PC-9 (cell line): ENCODE data around the gene VGLL3. TPM values are rescaled to one million over a fixed set of nuclear protein-coding genes. Genes with fewer than 3 reads are reported as not detected.

ENCODE experiments used
- BruUV-seq: library from RNA; stranded (reverse); fragments of 400-500 nt; replicated peaks from 2 replicates; lab custom pipeline; 2021; lab: Mats Ljungman, UMichigan
- CTCF ChIA-PET: fragments of 300-600 bp; sonication (Branson Sonifier 250); formaldehyde crosslinking; loops from one replicate; lab custom pipeline; 2022; ENCODE audit warnings: antibody characterized with exemption; lab: Charles Lee
- POLR2A ChIA-PET: fragments of 300-600 bp; sonication (Branson Sonifier 250); formaldehyde crosslinking; loops from one replicate; lab custom pipeline; 2022; ENCODE audit warnings: antibody characterized with exemption; ENCODE audit not compliant: unreplicated experiment; lab: Charles Lee
- DNase-seq, 2 experiments: peaks; one replicate each; pipeline versions ENCODE4 v3.0.0 to v3.0.0-alpha.2; 2015 to 2022; ENCODE audit warnings: mixed read lengths in 1 of 2
- H2AFZ ChIP-seq: fragments of 200-600 bp; sonication (generic); 2 replicates; pipeline ENCODE4 v1.8.1; 2017; ENCODE audit warnings: antibody characterized with exemption
- H3F3A ChIP-seq: fragments of 200-600 bp; sonication (generic); 2 replicates; pipeline ENCODE4 v1.8.1; 2017; ENCODE audit warnings: antibody characterized with exemption, mild to moderate bottlenecking, low read depth; ENCODE audit not compliant: insufficient read depth
- H3K27ac ChIP-seq: fragments of 200-600 bp; sonication (generic); 2 replicates; pipeline ENCODE4 v1.6.1; 2016; ENCODE audit warnings: mixed run types
- H3K27me3 ChIP-seq: fragments of 200-600 bp; sonication (generic); 2 replicates; pipeline ENCODE4 v1.6.1; 2016; ENCODE audit warnings: low read depth, mixed run types; ENCODE audit not compliant: insufficient read depth
- H3K36me3 ChIP-seq: fragments of 200-600 bp; sonication (generic); 2 replicates; pipeline ENCODE4 v1.6.1; 2016; ENCODE audit warnings: low read depth, mixed run types
- H3K4me1 ChIP-seq: fragments of 200-600 bp; sonication (generic); replicated peaks from 2 replicates; pipeline ENCODE4 v1.6.1; 2016; ENCODE audit warnings: mixed run types; ENCODE audit not compliant: insufficient read depth
- H3K4me2 ChIP-seq: fragments of 200-600 bp; sonication (generic); 2 replicates; pipeline ENCODE4 v1.6.1; 2017; ENCODE audit warnings: mixed run types
- H3K4me3 ChIP-seq: fragments of 200-600 bp; sonication (generic); 2 replicates; pipeline ENCODE4 v1.6.1; 2016; ENCODE audit warnings: mixed run types
- H3K79me2 ChIP-seq: fragments of 200-600 bp; sonication (generic); 2 replicates; pipeline ENCODE4 v1.6.1; 2017; ENCODE audit warnings: low read depth, mixed run types
- H3K9me2 ChIP-seq: fragments of 200-600 bp; sonication (generic); 2 replicates; pipeline ENCODE4 v1.8.1; 2017; ENCODE audit warnings: mild to moderate bottlenecking; ENCODE audit not compliant: insufficient read depth
- H3K9me3 ChIP-seq: fragments of 200-600 bp; sonication (generic); 2 replicates; pipeline ENCODE4 v1.8.1; 2016; ENCODE audit warnings: low read depth; ENCODE audit not compliant: insufficient read depth
- H4K20me1 ChIP-seq: fragments of 200-600 bp; sonication (generic); 2 replicates; pipeline ENCODE4 v1.8.1; 2017; ENCODE audit not compliant: insufficient read depth
- CTCF ChIP-seq: fragments of 200-600 bp; sonication (generic); conservative IDR thresholded peaks from 2 replicates; pipeline ENCODE4 v1.6.1; 2017; ENCODE audit warnings: mixed run types, antibody characterized with exemption, mild to moderate bottlenecking, moderate library complexity
- EZH2 ChIP-seq: fragments of 200-600 bp; sonication (generic); IDR thresholded peaks from 2 replicates; pipeline ENCODE4 v1.8.0; 2017; ENCODE audit warnings: antibody characterized with exemption, low read depth
- intact Hi-C: fragments of 100-400 bp; cut with micrococcal nuclease; formaldehyde crosslinking; loops from one replicate; pipeline ENCODE4 v1.10.0; 2022; ENCODE audit not compliant: unreplicated experiment
- total RNA-seq: library from RNA; stranded (reverse); gene quantifications from 2 replicates; pipeline ENCODE4 v1.2.3, GENCODE V29; 2021

VGLL3 gene
- total RNA-seq, 1 experiment from 2014 or later, result 26.8 TPM

DNA sequence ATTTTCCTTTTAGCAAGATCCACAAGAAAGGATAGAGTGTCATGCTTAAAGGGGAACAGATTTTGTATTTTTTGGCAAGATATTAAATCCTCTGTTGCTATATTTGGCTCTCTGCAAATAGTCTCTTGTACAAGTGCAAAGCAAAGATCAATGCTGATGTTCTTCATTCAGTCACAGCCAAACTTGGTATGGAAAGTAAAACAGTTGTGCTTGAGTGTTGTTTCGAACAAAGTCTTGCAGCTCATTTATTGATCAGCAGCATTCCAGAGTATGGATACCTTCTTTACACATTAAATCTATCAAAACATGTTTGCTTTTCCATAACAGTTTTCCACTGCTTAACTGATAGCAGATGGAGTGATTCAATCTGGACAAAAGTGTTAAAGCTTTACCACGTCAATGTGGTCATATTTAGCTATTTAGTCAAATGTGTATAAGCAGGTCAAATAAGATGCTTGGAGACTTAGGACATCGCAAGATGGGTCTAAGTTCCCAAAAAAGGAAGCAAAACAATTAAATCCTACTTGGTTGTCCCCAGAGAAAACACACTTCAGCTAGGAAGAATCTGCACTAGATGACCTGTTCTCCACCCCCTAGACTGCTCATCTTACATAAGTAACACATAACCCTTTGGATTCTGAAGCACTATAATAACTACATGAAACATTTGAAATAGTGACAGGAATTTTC is 52.4 kb downstream of the VGLL3 start:
- H4K20me1 ChIP-seq, result no peaks in the 10 kb centered on the region
- H3K9me2 ChIP-seq, result no peaks in the 10 kb centered on the region
- POLR2A ChIA-PET, result interaction anchor here (0.6 kb wide), 1 partner anchor 151 kb away, joined by 3 read pairs; no protein-coding TSS in a partner anchor
- H3K4me3 ChIP-seq, result no peak overlapping the region
- CTCF ChIA-PET, result interaction anchor here (0.6 kb wide), 1 partner anchor 22 kb away, joined by 4 read pairs; no protein-coding TSS in a partner anchor
- no peaks in the 10 kb centered on the region for H3K79me2 ChIP-seq
- TF ChIP-seq CTCF (no peak), EZH2 (no peak)
- H3K27ac ChIP-seq, result no peak overlapping the region
- intact Hi-C loops, result no loop called here
- H3K4me2 ChIP-seq, result no peak overlapping the region
- no peaks in the 10 kb centered on the region for H3K27me3 ChIP-seq
- H3K9me3 ChIP-seq, result no peaks in the 10 kb centered on the region
- no peak overlapping the region for H2AFZ ChIP-seq
- no TSS peak for BruUV-seq
- DNase-seq, result no peak
- H3F3A ChIP-seq, result no peaks in the 10 kb centered on the region
- no peaks in the 10 kb centered on the region for H3K4me1 ChIP-seq
- H3K36me3 ChIP-seq, result no peaks in the 10 kb centered on the region

DNA sequence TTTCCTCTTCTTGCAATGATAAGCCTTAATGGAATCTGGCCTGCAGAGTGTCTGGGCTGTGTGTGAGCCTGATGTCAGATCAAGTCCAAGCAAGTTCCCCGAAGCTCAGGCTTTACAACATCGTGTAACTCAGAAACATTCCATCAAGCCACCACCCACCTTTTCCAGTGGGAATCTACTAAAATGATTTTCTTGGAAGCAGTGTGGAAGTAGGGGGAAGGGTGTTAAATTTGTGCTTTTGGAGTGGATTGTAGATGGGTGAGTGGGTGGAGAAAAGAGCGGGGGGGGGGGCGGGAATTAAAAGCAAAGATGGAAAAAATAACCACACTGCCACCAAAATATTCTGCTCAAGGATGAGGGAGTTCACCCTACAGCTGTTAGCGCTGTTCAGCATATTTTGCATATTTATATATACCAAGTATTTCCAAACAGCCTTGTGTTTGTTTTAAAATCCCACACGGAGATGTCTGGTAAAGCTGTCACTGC is 53.6 kb downstream of the VGLL3 start:
- no peak for DNase-seq
- Histone ChIP-seq H4K20me1 (no peaks in the 10 kb centered on the region), H3K9me2 (no peaks in the 10 kb centered on the region), H3K36me3 (no peaks in the 10 kb centered on the region), H3K27me3 (no peaks in the 10 kb centered on the region), H3K9me3 (no peaks in the 10 kb centered on the region), H3K4me3 (no peak overlapping the region), H2AFZ (no peak overlapping the region), H3K27ac (no peak overlapping the region), H3K4me2 (no peak overlapping the region), H3K79me2 (no peaks in the 10 kb centered on the region), H3F3A (no peaks in the 10 kb centered on the region), H3K4me1 (no peaks in the 10 kb centered on the region)
- intact Hi-C loops, result no loop called here
- BruUV-seq, result no TSS peak
- no peak for TF ChIP-seq CTCF
- no peak for TF ChIP-seq EZH2
- CTCF ChIA-PET, result no interaction called here
- POLR2A ChIA-PET, result no interaction called here

DNA sequence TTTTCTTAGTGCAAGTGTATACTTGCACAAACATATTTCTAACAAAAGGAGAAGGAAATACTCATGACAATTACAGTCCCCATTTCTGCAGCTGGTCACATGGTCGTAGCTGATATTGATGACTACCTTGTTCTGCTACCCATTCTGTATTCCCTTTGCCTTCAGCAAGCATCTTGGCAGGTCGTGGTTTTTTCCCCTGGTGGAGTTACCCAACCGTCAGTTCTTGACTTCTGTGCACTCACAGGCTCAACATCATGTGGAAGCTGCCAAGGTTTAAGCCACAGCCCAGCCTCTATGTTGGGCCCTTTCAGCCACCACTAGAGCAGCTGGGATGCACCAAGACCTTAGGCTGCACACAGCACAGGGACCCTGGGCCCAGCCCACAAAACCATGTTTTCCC is 56.1 kb downstream of the VGLL3 start:
- intact Hi-C loops, result no loop called here
- H3K79me2 ChIP-seq, result no peaks in the 10 kb centered on the region
- no TSS peak for BruUV-seq
- H3K9me3 ChIP-seq, result no peaks in the 10 kb centered on the region
- H3K27ac ChIP-seq, result no peak overlapping the region
- no peak for DNase-seq
- TF ChIP-seq CTCF, result no peak
- no peak for TF ChIP-seq EZH2
- ChIA-PET POLR2A (no interaction called here), CTCF (no interaction called here)
- no peaks in the 10 kb centered on the region for H4K20me1 ChIP-seq
- H3K36me3 ChIP-seq, result no peaks in the 10 kb centered on the region
- no peak overlapping the region for H3K4me2 ChIP-seq
- H3K4me3 ChIP-seq, result no peak overlapping the region
- H3K9me2 ChIP-seq, result no peaks in the 10 kb centered on the region
- H3K27me3 ChIP-seq, result no peaks in the 10 kb centered on the region
- H3F3A ChIP-seq, result no peaks in the 10 kb centered on the region
- H2AFZ ChIP-seq, result no peak overlapping the region
- H3K4me1 ChIP-seq, result no peaks in the 10 kb centered on the region
